PC-3 (cell line): ENCODE results near the gene DCLRE1B.

Experiments used
- EZH2 ChIP-seq: fragments of 300-600 bp; sonication (generic); IDR thresholded peaks from one replicate; pipeline ENCODE4 v1.6.1; 2017; ENCODE audit warnings: antibody characterized with exemption, mild to moderate bottlenecking, low read length; ENCODE audit not compliant: unreplicated experiment
- EZH2phosphoT487 ChIP-seq: fragments of 300-600 bp; sonication (generic); IDR thresholded peaks from 2 replicates; pipeline ENCODE4 v1.6.1; 2018; ENCODE audit warnings: mild to moderate bottlenecking, antibody characterized with exemption, low read length, borderline replicate concordance
- TF ChIP-seq, protein P1 (sequence below): fragments of 300-600 bp; sonication (generic); conservative IDR thresholded peaks from 2 replicates; pipeline ENCODE4 v1.5.1; 2017; ENCODE audit warnings: antibody characterized with exemption, low read depth, mild to moderate bottlenecking, low read length

DNA sequence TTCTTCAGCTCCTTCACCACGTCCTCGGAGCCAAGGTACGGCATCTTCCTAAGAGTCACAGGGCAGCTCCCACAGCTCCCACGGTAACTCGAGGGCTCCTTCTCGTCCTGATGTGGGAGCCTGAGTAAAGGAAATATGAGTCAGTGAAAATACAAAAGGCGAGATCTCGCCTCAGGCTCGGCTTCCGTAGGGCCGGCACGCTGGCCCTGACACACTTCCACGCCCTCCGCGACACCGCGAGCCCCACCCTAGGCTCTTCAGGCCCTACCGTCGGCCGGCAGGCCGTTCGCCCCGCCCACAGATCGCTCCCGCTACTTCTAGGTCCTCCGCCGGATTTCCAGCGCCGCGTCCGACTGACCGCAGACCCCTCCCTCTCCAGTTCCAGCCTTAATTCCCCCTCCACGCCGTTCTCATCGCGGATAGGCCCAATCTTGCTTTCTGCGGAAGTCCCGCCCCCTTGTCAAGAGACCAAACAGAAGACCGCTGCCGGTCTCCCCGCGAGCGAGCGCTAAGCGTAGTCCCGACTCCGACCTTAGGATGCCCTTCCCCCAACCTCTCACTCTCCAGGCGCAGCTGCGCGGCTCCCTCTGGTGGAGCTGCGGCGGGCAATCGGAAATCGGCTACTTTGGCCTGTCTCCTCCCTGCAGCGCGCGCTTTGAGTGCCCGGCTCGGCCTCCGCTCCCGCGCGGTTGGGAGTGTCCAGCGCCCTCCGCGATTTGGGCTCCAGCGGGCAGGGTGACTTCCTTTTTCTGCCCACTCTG lies at the start of gene DCLRE1B, which contains the start of gene AP4B1:
- TF ChIP-seq, protein P1, sequence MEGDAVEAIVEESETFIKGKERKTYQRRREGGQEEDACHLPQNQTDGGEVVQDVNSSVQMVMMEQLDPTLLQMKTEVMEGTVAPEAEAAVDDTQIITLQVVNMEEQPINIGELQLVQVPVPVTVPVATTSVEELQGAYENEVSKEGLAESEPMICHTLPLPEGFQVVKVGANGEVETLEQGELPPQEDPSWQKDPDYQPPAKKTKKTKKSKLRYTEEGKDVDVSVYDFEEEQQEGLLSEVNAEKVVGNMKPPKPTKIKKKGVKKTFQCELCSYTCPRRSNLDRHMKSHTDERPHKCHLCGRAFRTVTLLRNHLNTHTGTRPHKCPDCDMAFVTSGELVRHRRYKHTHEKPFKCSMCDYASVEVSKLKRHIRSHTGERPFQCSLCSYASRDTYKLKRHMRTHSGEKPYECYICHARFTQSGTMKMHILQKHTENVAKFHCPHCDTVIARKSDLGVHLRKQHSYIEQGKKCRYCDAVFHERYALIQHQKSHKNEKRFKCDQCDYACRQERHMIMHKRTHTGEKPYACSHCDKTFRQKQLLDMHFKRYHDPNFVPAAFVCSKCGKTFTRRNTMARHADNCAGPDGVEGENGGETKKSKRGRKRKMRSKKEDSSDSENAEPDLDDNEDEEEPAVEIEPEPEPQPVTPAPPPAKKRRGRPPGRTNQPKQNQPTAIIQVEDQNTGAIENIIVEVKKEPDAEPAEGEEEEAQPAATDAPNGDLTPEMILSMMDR = peak; percentile 59
- TF ChIP-seq EZH2 (no peak), EZH2phosphoT487 (no peak)
